ENCODE measurements around the gene KCNT2. TPM values are rescaled to one million over a fixed set of nuclear protein-coding genes. Genes with fewer than 3 reads are reported as not detected.

KCNT2 gene
- total and polyA plus RNA-seq, 11 donors, result 0.15 to 6.9 (median 0.57) TPM

DNA sequence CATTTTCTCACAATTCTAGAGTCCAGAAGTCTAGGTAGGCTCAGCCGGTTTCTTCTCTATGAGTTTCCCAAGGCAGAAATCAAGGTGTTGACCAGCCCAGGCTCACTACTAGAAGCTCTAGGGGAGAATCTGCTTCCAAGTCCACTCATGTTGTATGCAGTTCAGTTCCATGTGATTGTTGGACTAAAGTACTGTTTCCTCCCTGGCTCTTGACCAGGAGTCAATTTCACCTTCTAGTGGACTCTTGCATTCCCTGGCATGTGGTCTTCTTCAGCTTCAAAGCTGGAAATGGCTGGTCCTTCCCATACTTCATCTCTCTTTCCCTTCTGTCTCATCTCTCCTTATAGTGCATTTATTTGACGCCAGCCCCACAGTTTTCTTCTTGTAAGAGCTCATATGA is 153.4 kb downstream of the KCNT2 start:
- Histone ChIP-seq H3K27me3 (no peaks in the 10 kb centered on the region), H3K9me3 (no peaks in the 10 kb centered on the region), H3K27ac (no peak overlapping the region), H3K4me1 (no peaks in the 10 kb centered on the region), H3K36me3 (no peaks in the 10 kb centered on the region), H3K4me3 (no peak overlapping the region)
- ATAC-seq (no peak), DNase-seq (no peak)
- no peak for TF ChIP-seq POLR2A (IDR thresholded peaks at IDR 0.05)
- TF ChIP-seq, protein P1, sequence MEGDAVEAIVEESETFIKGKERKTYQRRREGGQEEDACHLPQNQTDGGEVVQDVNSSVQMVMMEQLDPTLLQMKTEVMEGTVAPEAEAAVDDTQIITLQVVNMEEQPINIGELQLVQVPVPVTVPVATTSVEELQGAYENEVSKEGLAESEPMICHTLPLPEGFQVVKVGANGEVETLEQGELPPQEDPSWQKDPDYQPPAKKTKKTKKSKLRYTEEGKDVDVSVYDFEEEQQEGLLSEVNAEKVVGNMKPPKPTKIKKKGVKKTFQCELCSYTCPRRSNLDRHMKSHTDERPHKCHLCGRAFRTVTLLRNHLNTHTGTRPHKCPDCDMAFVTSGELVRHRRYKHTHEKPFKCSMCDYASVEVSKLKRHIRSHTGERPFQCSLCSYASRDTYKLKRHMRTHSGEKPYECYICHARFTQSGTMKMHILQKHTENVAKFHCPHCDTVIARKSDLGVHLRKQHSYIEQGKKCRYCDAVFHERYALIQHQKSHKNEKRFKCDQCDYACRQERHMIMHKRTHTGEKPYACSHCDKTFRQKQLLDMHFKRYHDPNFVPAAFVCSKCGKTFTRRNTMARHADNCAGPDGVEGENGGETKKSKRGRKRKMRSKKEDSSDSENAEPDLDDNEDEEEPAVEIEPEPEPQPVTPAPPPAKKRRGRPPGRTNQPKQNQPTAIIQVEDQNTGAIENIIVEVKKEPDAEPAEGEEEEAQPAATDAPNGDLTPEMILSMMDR (IDR thresholded peaks at IDR 0.05), result no peak
- intact Hi-C loops (cut with DNase I), result no loop called here
- WGBS, 4 donors, result 94 to 96% (median 95%) methylated on average over 2 of the region's 2 CpGs

DNA sequence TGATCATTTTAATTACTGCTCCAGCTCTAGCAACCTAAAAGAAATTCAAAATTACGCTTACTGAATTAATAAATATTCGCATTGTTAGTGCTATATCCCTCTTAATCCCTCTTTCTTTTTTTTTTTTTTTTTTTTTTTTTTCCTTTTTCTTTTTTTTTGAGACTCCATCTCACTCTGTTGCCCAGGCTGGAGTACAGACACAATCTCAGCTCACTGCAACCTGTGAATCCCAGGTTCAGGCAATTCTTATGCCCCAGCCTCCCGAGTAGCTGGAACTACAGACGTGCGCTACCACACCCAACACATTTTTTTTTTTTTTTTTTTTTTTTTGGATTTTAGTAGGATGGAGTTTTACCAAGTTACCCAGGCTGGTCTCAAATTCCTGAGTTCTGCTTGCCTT is 157.1 kb downstream of the KCNT2 start:
- no peak overlapping the region for H3K4me3 ChIP-seq
- no peaks in the 10 kb centered on the region for H3K9me3 ChIP-seq
- H3K36me3 ChIP-seq, result no peaks in the 10 kb centered on the region
- no peak for TF ChIP-seq POLR2A (IDR thresholded peaks at IDR 0.05)
- TF ChIP-seq, protein P1 (IDR thresholded peaks at IDR 0.05), result no peak
- DNase-seq (no peak), ATAC-seq (no peak)
- no peaks in the 10 kb centered on the region for H3K4me1 ChIP-seq
- 78 to 95% (median 94%) methylated on average over 5 of the region's 5 CpGs for WGBS, 4 donors
- no peaks in the 10 kb centered on the region for H3K27me3 ChIP-seq
- intact Hi-C loops (cut with DNase I), result no loop called here
- no peak overlapping the region for H3K27ac ChIP-seq

DNA sequence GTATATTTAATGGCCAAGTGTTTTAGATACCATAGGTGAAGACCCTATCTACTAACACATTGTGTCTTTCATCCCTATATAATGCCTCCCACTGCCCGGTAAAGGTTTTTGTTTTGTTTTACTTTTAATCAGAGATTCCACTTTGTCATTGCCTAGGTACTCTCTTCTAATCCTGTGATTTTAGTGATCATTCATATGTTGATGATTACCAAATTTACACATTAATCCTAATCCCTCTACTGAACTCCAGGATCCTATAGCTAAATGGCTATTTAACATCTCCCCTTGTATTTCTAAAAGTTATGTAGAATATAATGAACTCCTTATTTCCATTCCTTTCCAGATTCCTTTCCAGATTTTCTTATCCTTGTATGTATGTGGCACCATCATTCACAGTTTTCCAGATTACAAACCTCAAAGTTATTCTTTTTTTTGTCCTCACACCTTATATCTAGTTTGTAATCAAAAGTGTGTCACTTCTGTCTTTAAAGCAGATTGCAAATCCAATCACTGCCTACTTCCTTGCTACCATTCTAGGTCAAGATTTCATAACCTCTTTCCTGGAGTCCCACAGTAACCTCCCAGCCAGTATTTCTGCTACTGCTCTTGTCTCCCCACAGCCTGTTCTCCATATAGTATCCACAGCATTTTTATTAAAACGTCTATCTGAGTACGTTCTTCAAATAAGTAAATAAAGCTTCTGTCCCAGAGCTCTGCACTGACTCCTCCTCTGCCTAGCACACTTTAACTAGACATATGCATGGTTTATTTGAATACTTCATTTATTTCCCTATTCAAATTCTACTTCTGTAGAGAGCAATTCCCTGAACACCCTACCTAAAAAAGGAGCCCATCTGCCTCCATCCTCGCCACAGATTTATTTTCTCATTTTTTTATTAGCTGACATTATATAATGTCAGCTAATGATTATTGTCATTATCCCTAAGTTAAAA is 157.8 kb downstream of the KCNT2 start:
- TF ChIP-seq, protein P1 (IDR thresholded peaks at IDR 0.05), result no peak
- TF ChIP-seq POLR2A (IDR thresholded peaks at IDR 0.05), result no peak
- DNase-seq (no peak), ATAC-seq (no peak)
- H3K9me3 ChIP-seq, result no peaks in the 10 kb centered on the region
- no peaks in the 10 kb centered on the region for H3K4me1 ChIP-seq
- H3K4me3 ChIP-seq, result no peak overlapping the region
- WGBS, 4 donors, result 52 to 64% (median 63%) methylated on average over 4 of the region's 4 CpGs
- intact Hi-C loops (cut with DNase I), result no loop called here
- H3K27ac ChIP-seq, result no peak overlapping the region
- no peaks in the 10 kb centered on the region for H3K27me3 ChIP-seq
- H3K36me3 ChIP-seq, result no peaks in the 10 kb centered on the region

DNA sequence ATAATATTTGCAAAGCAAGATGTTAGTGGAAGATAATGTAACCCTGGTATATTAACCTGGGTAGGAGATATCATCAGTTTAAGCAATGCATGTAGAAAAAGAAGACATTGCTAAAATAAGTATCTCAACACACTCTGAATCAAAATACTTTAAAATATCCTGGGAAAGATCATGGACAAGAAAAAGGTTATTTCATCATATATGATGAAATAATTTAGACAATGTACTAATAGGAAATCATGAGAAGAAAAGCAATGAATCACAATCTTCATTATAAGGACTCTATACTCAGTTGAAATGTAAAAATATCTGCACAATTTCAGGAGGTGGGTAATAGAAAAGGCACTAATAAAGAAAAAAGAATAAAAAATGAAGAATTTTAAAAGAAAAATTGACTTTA is 158.8 kb downstream of the KCNT2 start:
- Histone ChIP-seq H3K27me3 (no peaks in the 10 kb centered on the region), H3K4me1 (no peaks in the 10 kb centered on the region), H3K27ac (no peak overlapping the region), H3K36me3 (no peaks in the 10 kb centered on the region), H3K4me3 (no peak overlapping the region), H3K9me3 (no peaks in the 10 kb centered on the region)
- intact Hi-C loops (cut with DNase I), result no loop called here
- DNase-seq (no peak), ATAC-seq (no peak)
- TF ChIP-seq, protein P1 (IDR thresholded peaks at IDR 0.05), result no peak
- no peak for TF ChIP-seq POLR2A (IDR thresholded peaks at IDR 0.05)

Data from heart left ventricle (tissue), 16 donors.